ENCODE measurements around the gene ADGRF3.
"Not testable (repeated sequence)": the region's sequence is repeated elsewhere in the genome, so short reads cannot be mapped to it uniquely, and the experiment has no call there.

Gene ADGRF3, protein sequence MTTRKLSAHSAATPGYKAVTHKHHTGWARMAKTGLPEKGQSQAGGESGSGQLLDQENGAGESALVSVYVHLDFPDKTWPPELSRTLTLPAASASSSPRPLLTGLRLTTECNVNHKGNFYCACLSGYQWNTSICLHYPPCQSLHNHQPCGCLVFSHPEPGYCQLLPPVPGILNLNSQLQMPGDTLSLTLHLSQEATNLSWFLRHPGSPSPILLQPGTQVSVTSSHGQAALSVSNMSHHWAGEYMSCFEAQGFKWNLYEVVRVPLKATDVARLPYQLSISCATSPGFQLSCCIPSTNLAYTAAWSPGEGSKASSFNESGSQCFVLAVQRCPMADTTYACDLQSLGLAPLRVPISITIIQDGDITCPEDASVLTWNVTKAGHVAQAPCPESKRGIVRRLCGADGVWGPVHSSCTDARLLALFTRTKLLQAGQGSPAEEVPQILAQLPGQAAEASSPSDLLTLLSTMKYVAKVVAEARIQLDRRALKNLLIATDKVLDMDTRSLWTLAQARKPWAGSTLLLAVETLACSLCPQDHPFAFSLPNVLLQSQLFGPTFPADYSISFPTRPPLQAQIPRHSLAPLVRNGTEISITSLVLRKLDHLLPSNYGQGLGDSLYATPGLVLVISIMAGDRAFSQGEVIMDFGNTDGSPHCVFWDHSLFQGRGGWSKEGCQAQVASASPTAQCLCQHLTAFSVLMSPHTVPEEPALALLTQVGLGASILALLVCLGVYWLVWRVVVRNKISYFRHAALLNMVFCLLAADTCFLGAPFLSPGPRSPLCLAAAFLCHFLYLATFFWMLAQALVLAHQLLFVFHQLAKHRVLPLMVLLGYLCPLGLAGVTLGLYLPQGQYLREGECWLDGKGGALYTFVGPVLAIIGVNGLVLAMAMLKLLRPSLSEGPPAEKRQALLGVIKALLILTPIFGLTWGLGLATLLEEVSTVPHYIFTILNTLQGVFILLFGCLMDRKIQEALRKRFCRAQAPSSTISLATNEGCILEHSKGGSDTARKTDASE

DNA sequence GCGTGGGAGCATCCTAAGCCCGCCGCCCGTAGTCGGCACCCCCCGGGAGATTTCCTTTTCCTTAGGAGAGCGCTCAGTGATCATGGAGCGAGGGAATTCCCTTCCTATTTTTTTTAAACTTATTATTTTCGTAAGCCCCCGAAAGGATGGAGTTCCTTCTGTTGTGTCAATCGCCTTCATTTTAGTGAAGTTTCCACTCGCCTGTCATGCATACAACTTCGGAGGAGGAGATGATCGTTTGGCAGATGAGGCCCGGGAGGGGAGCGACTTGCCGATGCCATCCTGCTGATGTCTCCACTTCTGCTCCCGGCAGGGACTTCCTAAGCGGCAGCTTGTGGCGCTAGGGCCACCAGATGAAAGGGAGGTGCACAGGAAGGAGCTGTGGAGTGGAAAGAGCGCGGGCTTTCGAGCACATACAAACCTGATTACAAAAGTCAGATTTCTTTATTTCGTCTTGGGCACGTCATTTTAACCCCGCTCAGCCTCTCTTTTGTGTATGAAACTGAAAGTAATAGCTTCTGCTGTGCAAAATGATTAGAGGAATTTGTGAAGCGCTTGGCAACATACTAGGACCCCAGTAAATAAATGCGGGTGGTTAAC lies at the start of gene ADGRF3:
ADGRF3 (minus strand) TSS at position 336 of the 600 bp plus-strand sequence. CDS start 555 bp downstream, outside the sequence.
- peak; percentile 62 to 69 for DNase-seq

DNA sequence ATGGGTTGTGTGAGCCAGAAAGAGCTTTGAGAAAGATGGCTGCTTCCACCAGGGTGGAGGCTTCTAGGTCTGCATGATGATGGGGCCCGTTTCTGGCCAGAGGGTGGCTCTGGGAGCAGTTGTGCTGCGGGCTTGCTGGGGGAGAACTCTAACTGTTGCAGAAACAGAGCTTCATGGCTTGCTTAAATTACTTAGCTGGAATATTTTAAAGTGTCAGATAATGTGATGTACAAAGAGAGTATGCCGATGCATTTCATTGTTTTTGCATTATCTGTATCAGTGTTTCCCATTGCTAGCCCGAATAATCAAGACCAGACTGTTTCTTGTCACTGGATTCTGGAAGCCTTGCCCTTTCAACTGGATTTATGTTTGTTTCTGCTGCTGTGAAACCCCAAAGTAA lies 48.8 kb upstream of the ADGRF3 start:
- DNase-seq = no peak

DNA sequence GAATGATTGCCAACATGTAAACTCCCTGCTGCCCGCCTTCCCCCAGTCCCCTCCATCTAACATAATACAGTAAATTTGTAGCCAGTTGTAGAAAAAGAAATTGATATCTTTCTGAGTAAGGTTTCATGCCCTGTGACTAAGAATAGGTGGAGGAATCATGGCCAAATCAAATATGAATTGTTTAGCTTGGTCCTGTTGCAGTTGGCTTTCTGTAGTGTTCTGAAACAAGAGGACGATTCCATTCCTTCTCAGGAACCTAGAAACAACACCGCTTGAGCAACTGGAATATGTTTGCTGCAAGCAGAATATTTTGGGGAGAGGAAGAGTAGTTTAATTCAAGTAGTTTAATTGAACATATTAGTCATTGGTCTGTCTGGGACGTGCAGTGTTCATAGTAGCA lies 48.1 kb upstream of the ADGRF3 start:
- DNase-seq = no peak

DNA sequence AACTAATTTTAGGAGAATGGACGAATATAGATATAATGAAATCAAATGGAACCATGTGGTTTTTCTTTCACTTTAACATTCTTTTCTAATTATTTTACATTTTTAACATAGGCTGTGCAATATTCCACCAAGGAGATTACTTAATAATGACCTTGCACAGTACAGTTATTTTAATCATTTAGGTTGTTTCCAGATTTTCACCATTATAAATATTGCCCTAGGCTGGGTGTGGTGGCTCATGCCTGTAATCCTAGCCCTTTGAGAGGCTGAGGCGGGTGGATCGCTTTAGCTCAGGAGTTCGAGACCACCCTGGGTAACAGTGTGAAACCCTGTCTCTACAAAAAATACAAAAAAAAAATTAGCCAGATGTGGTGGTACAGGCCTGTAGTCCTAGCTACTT lies 40.6 kb upstream of the ADGRF3 start:
- DNase-seq = no peak

DNA sequence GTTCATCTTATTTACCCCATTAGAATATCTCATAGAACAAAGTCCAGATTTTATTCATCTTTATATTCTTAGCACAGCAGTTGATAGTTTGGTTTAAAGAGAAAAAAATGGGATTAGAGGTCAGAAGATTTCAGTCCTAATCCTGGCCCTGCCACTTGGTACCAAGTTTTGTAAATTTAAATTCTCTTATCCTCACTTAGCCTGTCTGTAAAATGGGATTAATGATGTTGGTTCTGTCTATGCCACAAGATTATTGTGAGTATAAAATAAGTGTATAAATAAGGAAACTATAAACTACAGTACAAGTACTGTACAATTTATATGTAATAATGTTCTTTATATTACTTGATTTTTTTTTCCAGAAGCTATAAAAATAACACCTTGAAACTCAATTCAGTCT lies 38.0 kb upstream of the ADGRF3 start:
- no peak for DNase-seq

DNA sequence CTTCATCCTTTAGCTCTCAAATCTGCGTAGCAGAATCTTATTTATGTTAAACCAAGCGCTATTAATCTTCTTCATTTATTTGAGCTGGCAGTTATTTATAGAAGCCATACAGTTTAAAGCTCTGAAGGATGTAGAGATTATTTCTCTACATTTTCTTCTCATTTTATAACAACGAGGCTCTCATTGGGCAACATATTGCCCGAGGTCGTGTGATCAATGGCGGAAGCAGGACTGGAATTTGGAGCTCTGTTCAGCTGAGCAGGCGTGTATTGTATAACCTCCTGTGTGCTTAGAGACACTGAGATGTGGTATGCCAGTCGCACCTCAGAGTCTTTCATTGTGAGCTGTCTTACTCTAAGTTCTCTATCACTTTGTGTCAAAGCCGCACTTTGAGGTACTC lies 37.6 kb upstream of the ADGRF3 start:
- DNase-seq = no peak

DNA sequence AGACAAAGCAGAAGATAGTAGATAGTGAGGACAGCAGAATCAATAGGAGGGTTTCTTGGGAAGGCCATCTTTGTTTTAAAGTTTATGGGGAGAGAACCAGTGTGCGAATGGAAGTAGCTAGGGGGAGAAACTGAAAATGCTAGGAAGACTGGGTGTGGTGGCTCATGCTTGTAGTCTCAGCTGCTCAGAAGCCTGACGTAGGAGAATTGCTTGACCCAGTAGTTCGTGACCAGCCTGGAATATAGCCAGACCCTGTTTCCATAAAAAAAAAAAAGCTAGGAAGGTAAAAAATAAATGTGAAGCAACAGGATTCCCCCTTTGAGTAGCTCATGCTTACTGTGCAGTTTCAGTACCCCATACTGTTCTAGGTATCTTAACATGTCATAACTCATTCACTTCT lies 36.0 kb upstream of the ADGRF3 start:
- no peak for DNase-seq

DNA sequence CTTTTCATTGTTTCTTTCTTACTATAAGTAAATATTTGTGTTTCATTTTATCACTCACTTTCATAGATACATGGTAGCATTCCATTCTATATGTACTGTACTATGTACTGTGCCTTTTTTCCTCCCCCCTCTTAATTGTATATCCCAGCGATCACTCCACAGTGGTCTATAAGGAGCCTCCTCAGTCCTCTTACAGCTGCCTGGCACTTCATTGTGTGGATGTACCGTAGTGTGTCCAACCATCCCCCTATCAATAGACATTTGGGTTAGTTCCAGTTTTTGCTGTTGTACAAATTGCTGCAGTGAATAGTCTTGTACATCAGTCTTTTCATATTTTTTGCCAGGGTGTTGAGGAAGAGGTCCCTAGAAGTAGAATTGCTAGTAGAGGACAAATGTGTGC lies 33.7 kb upstream of the ADGRF3 start:
- no peak for DNase-seq

DNA sequence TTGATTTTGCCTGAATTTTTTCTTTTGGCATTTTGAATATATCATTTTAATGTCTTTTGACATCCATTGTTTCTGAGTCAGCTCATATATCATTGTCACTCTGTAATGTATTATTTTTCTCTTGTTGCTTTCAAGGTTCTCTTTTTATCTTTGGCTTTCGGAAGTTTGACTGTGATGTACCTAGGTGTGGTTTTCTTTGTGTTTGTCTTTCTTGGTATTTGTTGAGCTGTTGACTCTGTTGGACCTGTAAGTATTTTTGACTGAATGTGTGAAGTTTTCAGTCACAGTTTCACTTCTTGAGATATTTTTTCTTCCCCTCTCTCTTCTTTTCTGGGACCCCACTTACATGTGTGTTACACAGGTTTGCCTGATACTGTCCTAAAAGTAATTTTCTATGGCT lies 30.2 kb upstream of the ADGRF3 start:
- DNase-seq = no peak

DNA sequence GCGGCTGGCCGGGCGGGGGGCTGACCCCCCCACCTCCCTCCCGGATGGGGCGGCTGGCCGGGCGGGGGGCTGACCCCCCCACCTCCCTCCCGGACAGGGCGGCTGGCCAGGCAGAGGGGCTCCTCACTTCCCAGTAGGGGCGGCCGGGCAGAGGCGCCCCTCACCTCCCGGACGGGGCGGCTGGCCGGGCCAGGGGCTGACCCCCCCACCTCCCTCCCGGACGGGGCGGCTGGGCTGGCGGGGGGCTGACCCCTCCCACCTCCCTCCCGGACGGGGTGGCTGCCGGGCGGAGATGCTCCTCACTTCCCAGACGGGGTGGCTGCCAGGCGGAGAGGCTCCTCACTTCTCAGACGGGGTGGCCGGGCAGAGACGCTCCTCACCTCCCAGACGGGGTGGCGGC lies 24.3 kb upstream of the ADGRF3 start:
- DNase-seq = not testable (repeated sequence)

DNA sequence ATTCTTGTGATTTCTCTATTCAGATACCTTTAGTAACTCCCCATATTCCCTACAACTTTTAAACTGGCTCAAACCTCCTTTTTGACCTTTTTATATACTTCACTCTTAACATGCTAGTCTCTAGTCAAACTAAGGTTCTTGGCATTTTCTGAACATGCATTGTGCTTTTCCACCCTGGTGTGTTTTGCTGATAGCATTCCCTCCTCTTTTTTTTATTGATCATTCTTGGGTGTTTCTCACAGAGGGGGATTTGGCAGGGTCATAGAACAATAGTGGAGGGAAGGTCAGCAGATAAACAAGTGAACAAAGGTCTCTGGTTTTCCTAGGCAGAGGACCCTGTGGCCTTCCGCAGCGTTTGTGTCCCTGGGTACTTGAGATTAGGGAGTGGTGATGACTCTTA lies 23.1 kb upstream of the ADGRF3 start:
- not testable (repeated sequence) for DNase-seq

DNA sequence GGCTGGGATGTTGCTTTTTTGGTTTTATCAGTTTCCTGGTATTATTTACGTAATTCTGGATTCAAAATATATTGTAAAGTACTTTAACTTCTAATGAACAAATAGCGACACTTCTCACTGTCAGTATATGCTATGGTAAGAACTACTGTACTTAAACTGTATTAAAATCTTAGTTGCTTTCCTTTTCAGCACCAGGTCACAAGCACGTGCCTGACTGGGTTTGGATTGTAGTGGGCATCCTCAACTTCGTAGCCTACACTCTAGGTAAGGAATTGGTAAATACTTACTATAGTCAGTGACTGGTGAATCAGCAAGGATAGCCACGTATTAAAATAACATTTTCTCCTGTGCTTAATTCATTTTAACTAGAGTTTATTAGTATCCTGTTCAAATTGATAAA lies 20.4 kb upstream of the ADGRF3 start:
- DNase-seq = no peak

DNA sequence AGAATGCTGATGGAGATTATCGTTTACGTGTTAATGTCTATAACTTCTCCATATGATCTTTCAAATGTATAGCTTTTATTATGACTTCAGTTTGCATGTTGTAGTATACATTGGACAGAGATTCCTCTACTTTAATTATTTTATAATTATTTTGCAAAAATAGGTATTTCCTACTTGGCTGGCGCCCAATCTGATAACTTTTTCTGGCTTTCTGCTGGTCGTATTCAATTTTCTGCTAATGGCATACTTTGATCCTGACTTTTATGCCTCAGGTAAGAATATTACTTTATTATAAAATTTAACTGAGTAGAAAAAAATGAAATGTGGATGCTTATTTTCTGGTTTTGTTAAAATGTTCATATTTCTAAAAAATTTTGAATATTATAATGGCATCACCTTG lies 18.1 kb upstream of the ADGRF3 start:
- no peak for DNase-seq

DNA sequence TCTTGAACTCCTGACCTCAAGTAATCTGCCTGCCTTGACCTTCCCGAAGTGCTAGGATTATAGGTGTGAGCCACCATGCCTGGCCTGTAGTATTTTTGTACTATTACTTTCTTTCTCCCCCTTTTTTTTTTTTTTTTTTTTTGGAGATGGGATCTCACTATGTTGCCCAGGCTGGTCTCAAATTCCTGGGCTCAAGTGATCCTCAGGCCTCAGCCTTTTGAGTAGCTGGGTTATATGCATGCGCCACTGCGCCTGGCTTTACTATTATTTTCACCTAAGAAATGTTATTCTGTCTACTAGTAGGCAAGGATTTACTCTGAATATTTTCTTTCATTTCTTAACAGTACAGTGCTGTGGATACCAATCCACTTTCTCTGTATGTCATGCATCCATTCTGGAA lies 17.4 kb upstream of the ADGRF3 start:
- DNase-seq = no peak

DNA sequence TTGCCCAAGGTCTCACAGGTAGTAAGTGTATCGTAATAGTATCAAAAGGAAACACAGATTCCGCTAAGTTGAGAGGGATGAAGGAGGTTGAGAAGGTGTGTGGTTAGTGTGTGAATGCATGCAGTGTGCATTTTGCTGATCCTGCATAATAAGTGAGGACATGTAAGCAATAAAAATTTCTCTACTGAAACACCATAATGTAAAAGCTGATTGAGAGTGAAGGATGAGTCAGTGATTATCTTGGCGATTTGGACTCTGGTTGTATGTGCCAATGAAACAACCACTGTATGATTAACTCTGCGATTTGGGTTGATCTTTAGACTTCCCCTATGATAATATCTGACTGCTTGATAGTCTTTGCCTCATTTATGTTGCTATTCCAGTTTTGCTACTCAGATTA lies 16.7 kb upstream of the ADGRF3 start:
- no peak for DNase-seq

DNA sequence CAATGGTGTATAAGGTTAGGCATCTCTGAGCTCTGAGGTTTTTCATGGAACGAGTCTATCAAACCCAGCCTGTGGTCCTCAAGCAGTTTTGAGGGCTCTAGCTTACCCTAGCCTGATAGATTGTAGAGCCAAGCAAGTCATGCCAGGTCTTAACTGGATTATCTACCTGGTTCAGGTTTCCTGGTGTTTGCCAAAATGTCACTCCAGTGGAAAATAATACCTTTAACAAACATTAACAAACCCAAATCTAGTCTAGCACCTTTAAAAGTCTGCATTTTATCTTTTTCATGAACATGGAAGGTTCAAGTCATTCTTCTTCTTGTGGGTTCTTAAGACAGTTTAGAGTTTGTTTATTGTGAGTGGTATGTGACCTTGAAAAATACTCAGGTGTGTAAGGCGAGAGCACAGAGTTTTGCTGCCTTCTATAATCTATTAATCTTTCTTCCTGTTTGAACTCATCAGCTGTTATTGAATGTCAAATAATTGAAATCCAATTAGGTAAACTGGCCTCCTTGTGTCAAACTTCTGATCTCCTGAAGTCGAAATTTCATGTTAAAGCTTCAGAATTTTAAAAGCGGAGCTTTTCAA lies 13.4 kb upstream of the ADGRF3 start:
- DNase-seq = no peak

DNA sequence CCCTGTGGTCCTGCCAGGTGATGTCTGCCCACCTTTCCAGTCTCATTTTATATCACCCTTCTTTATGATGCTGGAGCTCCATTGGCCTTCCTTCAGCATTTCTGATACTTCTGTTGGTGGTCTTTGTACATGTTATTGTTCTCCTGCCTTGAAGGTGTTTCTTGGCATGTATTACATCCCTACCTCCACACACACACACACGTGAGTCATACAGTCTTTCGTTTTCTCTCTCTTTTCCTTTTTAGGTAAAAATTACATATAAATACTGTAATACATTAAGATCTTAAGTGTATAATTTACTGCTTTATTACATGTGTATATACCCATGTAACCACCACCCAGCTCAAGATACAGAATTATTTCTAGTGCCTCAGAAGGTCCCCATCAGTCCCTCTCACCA lies 10.2 kb upstream of the ADGRF3 start:
- no peak for DNase-seq

DNA sequence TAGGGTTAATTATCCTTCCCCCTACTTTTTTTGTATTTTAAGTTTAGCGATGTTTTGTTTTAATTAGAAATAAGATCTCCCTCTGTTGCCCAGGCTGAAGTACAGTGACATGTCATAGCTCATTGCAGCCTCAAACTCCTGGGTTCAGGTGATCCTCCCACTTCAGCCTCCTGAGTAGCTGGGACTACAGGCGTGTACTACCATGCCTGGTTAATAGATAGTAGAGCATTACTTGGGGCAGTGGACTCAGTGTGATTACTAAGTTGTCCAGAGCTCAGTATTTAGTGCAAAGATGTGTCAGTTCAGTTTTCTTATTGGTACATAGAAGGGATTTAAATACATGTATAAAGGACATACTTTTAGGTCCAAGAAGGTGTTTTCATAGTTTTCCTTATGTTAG lies 9.5 kb upstream of the ADGRF3 start:
- DNase-seq = no peak

DNA sequence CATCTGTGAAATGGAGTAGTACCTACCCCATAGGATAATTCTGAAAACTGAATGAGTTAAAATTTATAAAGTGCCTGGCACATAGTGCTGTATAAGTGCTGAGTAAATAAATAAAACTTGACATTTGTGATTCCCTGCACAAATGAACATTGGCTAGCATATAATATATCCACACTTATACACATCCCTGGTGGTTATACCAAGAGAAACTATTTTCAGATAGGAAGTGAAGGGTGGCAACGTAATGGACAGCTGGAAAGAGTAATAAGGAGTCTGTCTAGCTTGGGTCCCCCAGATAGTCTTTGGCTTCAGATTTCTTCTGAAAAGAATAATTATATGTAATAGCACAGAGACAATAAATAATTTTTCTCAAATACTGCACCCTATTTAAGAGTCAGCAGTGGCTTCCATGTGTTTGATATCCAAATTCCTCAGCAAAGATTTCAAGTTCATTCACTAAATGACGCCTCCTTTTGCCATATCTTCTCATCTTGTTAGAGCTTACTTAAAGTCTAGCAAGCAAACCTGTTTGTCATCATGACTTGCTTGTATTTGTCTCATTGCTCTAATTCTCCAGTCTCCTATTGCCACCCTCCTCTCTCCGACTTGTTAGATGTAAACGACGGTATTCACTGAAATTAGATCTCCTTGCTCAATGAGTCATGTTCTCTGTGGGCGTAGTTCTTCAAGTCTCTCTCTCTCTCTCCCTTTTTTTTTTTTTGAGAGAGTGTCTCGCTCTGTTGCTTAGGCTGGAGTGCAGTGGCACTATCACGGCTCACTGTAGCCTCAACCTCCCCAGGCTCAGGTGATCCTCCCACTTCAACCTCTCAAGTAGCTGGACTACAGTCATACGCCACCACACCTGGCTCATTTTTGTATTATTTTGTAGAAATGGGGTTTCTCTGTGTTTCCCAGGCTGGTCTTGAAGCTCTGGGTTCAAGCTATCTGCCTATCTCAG lies 8.7 kb upstream of the ADGRF3 start:
- no peak for DNase-seq

DNA sequence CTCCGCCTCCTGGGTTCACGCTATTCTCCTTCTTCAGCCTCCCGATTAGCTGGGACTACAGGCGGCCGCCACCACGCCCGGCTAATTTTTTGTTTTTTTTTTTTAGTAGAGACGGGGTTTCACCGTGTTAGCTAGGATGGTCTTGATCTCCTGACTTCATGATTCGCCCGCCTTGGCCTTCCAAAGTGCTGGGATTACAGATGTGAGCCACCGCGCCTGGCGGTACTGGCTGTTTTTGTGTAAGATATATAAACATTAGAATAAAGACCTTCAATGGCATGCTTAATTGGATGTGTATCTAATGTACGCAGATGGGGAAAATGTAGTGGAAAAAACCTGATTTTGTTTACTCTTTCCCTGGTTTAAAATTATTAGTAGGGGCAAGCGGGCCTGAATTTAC lies 7.9 kb upstream of the ADGRF3 start:
- not testable (repeated sequence) for DNase-seq

DNA sequence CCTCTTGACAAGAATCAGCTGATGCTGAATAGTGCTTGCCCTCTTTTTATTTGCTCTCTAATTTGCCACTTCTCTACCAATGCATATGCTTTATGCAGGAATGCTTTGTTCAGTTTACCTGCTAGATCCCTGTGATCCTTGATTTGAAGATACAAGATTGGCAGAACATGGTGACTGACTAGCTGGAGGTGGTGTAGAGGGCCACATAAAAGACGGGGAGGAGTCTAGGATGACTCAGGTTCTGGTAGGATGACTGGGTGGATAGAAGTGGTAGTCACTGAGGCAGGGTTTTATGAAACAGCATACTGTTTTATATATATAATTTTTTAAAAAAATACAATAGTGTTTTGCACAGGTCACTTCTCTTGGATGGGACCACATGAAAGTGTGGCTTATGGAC lies 6.3 kb upstream of the ADGRF3 start:
- peak; percentile 17 to 49 for DNase-seq

All from stimulated activated CD4-positive, alpha-beta T cell treated with anti-CD3 and anti-CD28 coated beads, Interleukin-2, amount 100 ng/mL, for 24 hours (primary cell).